Ascending aorta (tissue), 2 donors: ENCODE data around the gene SPATA17. TPM values are rescaled to one million over a fixed set of nuclear protein-coding genes. Genes with fewer than 3 reads are reported as not detected.
"Not testable (repeated sequence)": the region's sequence is repeated elsewhere in the genome, so short reads cannot be mapped to it uniquely, and the experiment has no call there.

Experiments
- DNase-seq, 2 donors: peaks; one replicate each; pipeline ENCODE4 v3.0.0-alpha.2; 2019; ENCODE audit warnings: low spot score in 2 of 2
- H3K27ac ChIP-seq, 2 donors: fragments of 200-600 bp; sonication (generic); one replicate each; pipeline ENCODE4 v1.5.1; 2016 to 2017; ENCODE audit warnings: mild to moderate bottlenecking in 1 of 2
- H3K27me3 ChIP-seq: fragments of 200-600 bp; sonication (generic); one replicate; pipeline ENCODE4 v1.5.1; 2017
- H3K36me3 ChIP-seq, 2 donors: fragments of 200-600 bp; sonication (generic); one replicate each; pipeline ENCODE4 v1.5.1; 2016
- H3K4me1 ChIP-seq, 2 donors: fragments of 200-600 bp; sonication (generic); one replicate each; pipeline ENCODE4 v1.5.1; 2016 to 2017; ENCODE audit warnings: mild to moderate bottlenecking in 1 of 2
- H3K4me3 ChIP-seq, 2 donors: fragments of 200-600 bp; sonication (generic); one replicate each; pipeline ENCODE4 v1.5.1; 2016 to 2017; ENCODE audit warnings: mild to moderate bottlenecking in 1 of 2
- H3K9me3 ChIP-seq, 2 donors: fragments of 200-600 bp; sonication (generic); one replicate each; pipeline ENCODE4 v1.5.1; 2016
- CTCF ChIP-seq, 3 experiments: fragments of 200-600 bp in 2 of 3; fragments of 450-650 bp in 1 of 3; sonication (generic) in 2 of 3; IDR thresholded peaks; one replicate each; pipeline ENCODE4 v1.5.1; 2016 to 2019; ENCODE audit warnings: antibody characterized with exemption in 3 of 3, mild to moderate bottlenecking in 1 of 3, moderate library complexity in 1 of 3
- intact Hi-C: fragments of 100-400 bp; cut with DNase I; formaldehyde crosslinking; loops from one replicate; pipeline ENCODE4 v1.15.1; 2023
- total RNA-seq: library from RNA; depleted of rRNA; stranded (reverse); fragments of >200 nt; gene quantifications from one replicate; pipeline ENCODE4 v1.1.0, GENCODE V29; 2016

Gene SPATA17
- total RNA-seq, 1 donor from 2014 or later: not detected

DNA sequence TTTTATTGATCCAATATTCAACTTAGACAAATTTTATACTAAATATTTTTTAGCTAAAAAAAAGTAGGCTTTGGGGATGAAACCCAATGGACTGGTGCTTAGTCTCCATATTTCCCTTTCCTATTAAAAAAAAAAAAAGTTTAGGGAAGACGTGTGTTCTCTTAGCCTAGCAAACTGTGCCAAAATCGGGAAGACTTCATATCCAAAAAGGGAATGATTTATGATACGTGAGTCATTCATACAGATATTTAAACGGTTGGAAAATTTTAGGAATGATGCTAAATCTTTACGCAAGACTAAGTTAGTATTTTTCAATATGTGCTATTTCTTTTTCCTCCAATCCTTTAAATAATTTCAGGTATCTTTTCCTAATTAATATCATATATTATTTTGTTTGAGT is 50.7 kb downstream of the SPATA17 start:
- Histone ChIP-seq H3K36me3 (no peaks in the 10 kb centered on the region), H3K27me3 (no peaks in the 10 kb centered on the region), H3K4me1 (no peaks in the 10 kb centered on the region), H3K9me3 (no peaks in the 10 kb centered on the region), H3K27ac (no peak overlapping the region), H3K4me3 (no peak overlapping the region)
- TF ChIP-seq CTCF (IDR thresholded peaks at IDR 0.05): no peak
- no peak for DNase-seq
- intact Hi-C loops: no loop called here

GRCh38 chr1:217687511-217687910 is 56.4 kb downstream of the SPATA17 start:
- intact Hi-C loops: no loop called here

DNA sequence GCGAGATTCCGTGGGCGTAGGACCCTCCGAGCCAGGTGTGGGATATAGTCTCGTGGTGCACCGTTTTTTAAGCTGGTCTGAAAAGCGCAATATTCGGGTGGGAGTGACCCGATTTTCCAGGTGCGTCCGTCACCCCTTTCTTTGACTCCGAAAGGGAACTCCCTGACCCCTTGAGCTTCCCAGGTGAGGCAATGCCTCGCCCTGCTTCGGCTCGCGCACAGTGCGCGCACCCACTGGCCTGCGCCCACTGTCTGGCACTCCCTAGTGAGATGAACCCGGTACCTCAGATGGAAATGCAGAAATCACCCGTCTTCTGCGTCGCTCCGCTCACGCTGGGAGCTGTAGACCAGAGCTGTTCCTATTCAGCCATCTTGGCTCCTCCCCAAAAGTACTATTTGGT is 65.0 kb downstream of the SPATA17 start:
- H3K9me3 ChIP-seq, intact Hi-C loops, H3K4me3 ChIP-seq, H3K27me3 ChIP-seq, H3K4me1 ChIP-seq, DNase-seq, H3K27ac ChIP-seq, H3K36me3 ChIP-seq: not testable (repeated sequence)

More at GRCh38 chr1:217687511-217687910, 56.4 kb downstream of the SPATA17 start:
- H3K9me3 ChIP-seq: no peaks in the 10 kb centered on the region
- H3K4me3 ChIP-seq: no peak overlapping the region
- no peaks in the 10 kb centered on the region for H3K4me1 ChIP-seq
- no peak overlapping the region for H3K27ac ChIP-seq
- H3K36me3 ChIP-seq: no peaks in the 10 kb centered on the region
- DNase-seq: no peak
- no peaks in the 10 kb centered on the region for H3K27me3 ChIP-seq
- TF ChIP-seq CTCF (IDR thresholded peaks at IDR 0.05): no peak

DNA sequence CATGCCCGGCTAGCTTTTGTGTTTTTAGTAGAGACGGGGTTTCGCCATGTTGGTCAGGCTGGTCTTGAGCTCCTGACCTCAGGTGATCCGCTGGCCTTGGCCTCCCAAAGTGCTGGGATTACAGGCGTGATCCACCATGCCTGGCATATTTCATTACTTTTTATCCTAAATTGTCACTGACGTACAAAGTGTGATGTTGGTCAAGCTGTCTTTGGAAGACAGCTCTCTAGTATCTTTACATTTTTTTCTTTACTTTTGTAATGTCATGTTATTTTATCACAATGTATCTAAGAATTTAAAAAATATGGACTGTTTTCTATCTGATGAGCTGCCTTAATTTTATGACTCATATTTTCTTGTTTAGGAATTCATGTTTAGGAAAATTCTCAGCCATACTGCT is 72.2 kb downstream of the SPATA17 start:
- no peak for TF ChIP-seq CTCF (IDR thresholded peaks at IDR 0.05)
- H3K4me3 ChIP-seq: no peak overlapping the region
- intact Hi-C loops: no loop called here
- no peaks in the 10 kb centered on the region for H3K9me3 ChIP-seq
- DNase-seq: no peak
- H3K27me3 ChIP-seq: no peaks in the 10 kb centered on the region
- H3K36me3 ChIP-seq: no peaks in the 10 kb centered on the region
- H3K27ac ChIP-seq: no peak overlapping the region
- no peaks in the 10 kb centered on the region for H3K4me1 ChIP-seq

GRCh38 chr1:217712925-217713597 is 81.9 kb downstream of the SPATA17 start:
- Histone ChIP-seq H3K36me3 (no peaks in the 10 kb centered on the region), H3K27me3 (no peaks in the 10 kb centered on the region), H3K4me1 (no peaks in the 10 kb centered on the region), H3K27ac (no peak overlapping the region), H3K9me3 (no peaks in the 10 kb centered on the region), H3K4me3 (no peak overlapping the region)
- no peak for TF ChIP-seq CTCF (IDR thresholded peaks at IDR 0.05)
- no peak for DNase-seq
- intact Hi-C loops: no loop called here

DNA sequence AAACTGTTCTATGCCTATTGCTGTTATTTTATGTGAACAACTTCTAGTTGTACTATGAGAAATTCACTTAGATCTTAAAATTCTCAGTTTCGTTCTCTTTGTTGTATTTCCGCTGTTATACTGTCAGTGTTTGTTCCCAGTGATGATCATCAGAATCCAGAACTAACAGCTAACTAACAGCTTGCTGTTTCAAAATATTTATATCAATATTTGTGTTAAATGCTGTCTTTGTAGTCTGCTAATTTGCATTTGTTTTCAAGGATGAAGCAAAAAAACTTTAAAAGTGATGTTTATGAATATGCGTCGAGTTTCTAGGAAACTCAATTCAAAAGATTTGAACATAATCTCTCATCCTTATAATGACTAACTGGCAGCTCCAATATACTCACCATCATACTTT is 84.5 kb downstream of the SPATA17 start:
- no peak for TF ChIP-seq CTCF (IDR thresholded peaks at IDR 0.05)
- intact Hi-C loops: no loop called here
- no peak overlapping the region for H3K27ac ChIP-seq
- H3K36me3 ChIP-seq: no peaks in the 10 kb centered on the region
- no peak overlapping the region for H3K4me3 ChIP-seq
- H3K9me3 ChIP-seq: no peaks in the 10 kb centered on the region
- DNase-seq: no peak
- no peaks in the 10 kb centered on the region for H3K27me3 ChIP-seq
- no peaks in the 10 kb centered on the region for H3K4me1 ChIP-seq
